Transverse colon (tissue), 4 donors: ENCODE results near the gene GABRB2.

Source experiments
- CTCF ChIP-seq, 5 experiments: fragments of 200-600 bp in 3 of 5; fragments of 450-650 bp in 2 of 5; sonication (generic) in 3 of 5; IDR thresholded peaks; 1 replicate in 2 of 5; 2 replicates in 3 of 5; pipeline ENCODE4 v1.5.1; 2016 to 2017; ENCODE audit warnings: antibody characterized with exemption in 5 of 5, inconsistent platforms in 3 of 5, mild to moderate bottlenecking in 2 of 5, moderate library complexity in 1 of 5
- EP300 ChIP-seq: sonication (generic); formaldehyde crosslinking; IDR thresholded peaks from one replicate; pipeline ENCODE4 v1.6.1; 2017; ENCODE audit warnings: antibody characterized with exemption, low read depth
- POLR2A ChIP-seq: fragments of 450-650 bp; IDR thresholded peaks from one replicate; pipeline ENCODE4 v1.6.1; 2016; ENCODE audit warnings: antibody characterized with exemption, mild to moderate bottlenecking, moderate library complexity
- POLR2AphosphoS5 ChIP-seq, 3 donors: sonication (generic); formaldehyde crosslinking; IDR thresholded peaks; one replicate each; pipeline ENCODE4 v1.6.1; 2016; ENCODE audit warnings: antibody characterized with exemption in 3 of 3

- TF ChIP-seq CTCF (IDR thresholded peaks at IDR 0.05) (no peak), POLR2A (no peak), EP300 (no peak), POLR2AphosphoS5 (IDR thresholded peaks at IDR 0.05) (no peak)
These were observed 142.5 kb downstream of the GABRB2 start for GRCh38 chr5:161403996-161404395.
